ENCODE measurements around the gene VPS51. TPM values are rescaled to one million over a fixed set of nuclear protein-coding genes. Genes with fewer than 3 reads are reported as not detected.

Gene VPS51
- total RNA-seq, 2 experiments from 2014 or later = 119 to 214 TPM

DNA sequence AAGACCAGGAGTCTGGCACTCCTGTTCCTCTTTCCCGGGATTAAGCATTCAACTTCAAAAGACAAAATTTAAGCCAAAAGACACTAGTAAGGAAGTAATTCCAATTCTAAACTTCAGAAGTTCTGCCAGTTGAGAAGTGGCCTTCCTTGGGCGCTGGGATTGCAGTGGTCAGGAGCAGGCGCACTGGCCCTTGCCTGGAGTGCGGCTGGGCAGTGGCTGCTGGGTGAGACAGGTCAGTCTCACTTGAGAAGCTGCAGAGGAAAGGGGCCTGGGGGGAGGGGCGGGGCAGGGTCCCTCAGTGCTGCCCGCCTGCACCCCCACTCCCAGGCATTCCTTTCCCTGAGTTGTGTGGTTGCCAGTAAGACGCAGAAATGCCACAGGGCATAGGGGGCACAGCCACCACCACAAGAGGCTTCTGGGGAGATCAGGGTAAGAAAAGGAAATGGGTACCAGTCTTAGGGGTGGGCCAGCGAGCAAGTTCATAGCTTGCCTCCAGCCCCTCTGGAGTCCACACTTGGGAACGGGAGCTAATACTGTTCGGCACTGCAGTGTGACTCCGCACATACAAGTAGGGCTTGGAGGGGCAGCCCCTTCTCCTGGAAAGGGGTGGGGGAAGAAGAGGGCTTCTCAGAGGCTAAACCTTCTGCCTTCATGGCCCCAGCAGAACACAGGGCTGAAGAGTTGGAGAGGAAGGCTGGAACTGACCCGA, 31.6 kb downstream of the VPS51 start:
- H3K4me3 ChIP-seq (ENCODE audit: low read depth, low read length, poor library complexity, severe bottlenecking) = no peak overlapping the region
- no peaks in the 10 kb centered on the region for H4K20me1 ChIP-seq (ENCODE audit: insufficient read depth, low read length)
- peaks cover 87% of the 10 kb centered on the region for H3K36me3 ChIP-seq (ENCODE audit: insufficient read depth, low read length)
- no peaks in the 10 kb centered on the region for H3K9me3 ChIP-seq (ENCODE audit: low read length)
- H3K27ac ChIP-seq (ENCODE audit: low read depth, low read length, poor library complexity, severe bottlenecking) = peak overlapping the region; percentile 98
- BruUV-seq (replicated peaks) = TSS peak; percentile 27
- no peak overlapping the region; the same call in 1 of the 2 replicates for H3K4me2 ChIP-seq (ENCODE audit: low read length)
- H2AFZ ChIP-seq (ENCODE audit: low read length) = no peak overlapping the region
- H3K4me1 ChIP-seq (ENCODE audit: insufficient read depth, low read length, poor library complexity, severe bottlenecking) = peaks cover 63% of the 10 kb centered on the region
- no peaks in the 10 kb centered on the region for H3K9me2 ChIP-seq (ENCODE audit: insufficient read depth, low read length)
- ChIA-PET CTCF (ENCODE audit: unreplicated experiment) (no interaction called here), POLR2A (no interaction called here)
- intact Hi-C loops (cut with micrococcal nuclease; ENCODE audit: unreplicated experiment) = no loop called here
- TF ChIP-seq EZH2phosphoT487 (IDR thresholded peaks at IDR 0.05; ENCODE audit: borderline replicate concordance, low read depth, low read length) = no peak
- TF ChIP-seq, protein P1, sequence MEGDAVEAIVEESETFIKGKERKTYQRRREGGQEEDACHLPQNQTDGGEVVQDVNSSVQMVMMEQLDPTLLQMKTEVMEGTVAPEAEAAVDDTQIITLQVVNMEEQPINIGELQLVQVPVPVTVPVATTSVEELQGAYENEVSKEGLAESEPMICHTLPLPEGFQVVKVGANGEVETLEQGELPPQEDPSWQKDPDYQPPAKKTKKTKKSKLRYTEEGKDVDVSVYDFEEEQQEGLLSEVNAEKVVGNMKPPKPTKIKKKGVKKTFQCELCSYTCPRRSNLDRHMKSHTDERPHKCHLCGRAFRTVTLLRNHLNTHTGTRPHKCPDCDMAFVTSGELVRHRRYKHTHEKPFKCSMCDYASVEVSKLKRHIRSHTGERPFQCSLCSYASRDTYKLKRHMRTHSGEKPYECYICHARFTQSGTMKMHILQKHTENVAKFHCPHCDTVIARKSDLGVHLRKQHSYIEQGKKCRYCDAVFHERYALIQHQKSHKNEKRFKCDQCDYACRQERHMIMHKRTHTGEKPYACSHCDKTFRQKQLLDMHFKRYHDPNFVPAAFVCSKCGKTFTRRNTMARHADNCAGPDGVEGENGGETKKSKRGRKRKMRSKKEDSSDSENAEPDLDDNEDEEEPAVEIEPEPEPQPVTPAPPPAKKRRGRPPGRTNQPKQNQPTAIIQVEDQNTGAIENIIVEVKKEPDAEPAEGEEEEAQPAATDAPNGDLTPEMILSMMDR (conservative IDR thresholded peaks at IDR 0.05; ENCODE audit: low read length) = no peak
- no peak for DNase-seq (ENCODE audit: low spot score)
- peaks cover 57% of the 10 kb centered on the region for H3K79me2 ChIP-seq (ENCODE audit: insufficient read depth, low read depth, low read length)

DNA sequence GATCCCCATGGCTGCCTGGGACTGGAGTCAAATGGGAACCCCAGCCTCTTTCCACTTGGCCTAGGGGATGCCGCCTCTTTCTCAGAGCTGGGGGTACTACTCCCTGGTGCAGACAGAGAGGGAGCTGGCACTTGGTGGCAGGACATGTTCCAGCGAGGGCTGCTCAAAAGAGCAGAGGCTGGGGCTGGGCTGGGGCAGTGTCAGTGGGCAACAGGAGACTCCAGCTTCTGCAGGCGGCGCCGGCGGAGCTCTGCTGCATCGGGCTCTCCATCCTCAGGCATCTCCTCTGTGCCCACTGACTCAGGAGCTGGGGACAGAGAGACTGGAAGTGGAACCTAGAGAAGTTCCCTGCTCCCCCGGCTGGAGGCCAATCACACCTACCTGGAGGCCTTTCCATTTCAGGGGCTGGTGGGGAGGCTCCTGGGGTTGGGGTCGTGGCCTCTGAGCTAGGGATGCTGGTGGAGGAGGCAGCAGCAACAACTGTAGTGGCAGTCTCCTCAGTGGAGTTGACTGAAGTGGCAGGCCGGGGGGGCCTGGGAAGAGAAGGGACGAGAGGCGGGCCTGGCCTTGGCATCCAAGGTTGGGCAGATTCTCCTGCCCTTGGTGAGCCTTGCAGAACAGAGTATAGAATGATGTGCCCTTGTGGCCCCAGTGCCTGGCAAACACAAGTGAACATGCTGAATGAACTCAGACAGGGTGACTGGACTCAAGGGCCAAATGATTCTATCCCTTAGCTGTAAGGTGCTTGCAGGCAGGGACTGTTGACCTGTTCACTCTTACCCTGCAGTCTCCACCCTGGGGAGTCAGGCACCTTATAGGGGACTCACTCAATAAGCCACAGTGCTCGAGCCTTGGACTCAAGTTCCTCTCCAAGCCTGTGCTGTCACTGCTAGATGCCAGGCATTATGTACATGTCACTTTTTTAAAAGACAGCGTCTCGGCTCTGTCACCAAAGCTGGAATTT, 32.5 kb downstream of the VPS51 start:
- Histone ChIP-seq H3K27ac (ENCODE audit: low read depth, low read length, poor library complexity, severe bottlenecking) (peak overlapping the region; percentile 98), H3K4me1 (ENCODE audit: insufficient read depth, low read length, poor library complexity, severe bottlenecking) (peaks cover 56% of the 10 kb centered on the region)
- intact Hi-C loops (cut with micrococcal nuclease; ENCODE audit: unreplicated experiment) = no loop called here

More for the DNA sequence above, 32.5 kb downstream of the VPS51 start:
- ChIA-PET POLR2A (interaction anchor here (0.6 kb wide), 1 partner anchor 51 kb away, joined by 4 read pairs; no protein-coding TSS in a partner anchor), CTCF (ENCODE audit: unreplicated experiment) (no interaction called here)
- no TSS peak for BruUV-seq (replicated peaks)
- peaks cover 55% of the 10 kb centered on the region for H3K79me2 ChIP-seq (ENCODE audit: insufficient read depth, low read depth, low read length)
- H3K4me2 ChIP-seq (ENCODE audit: low read length) = peak overlapping the region; percentile 99; the same call in 1 of the 2 replicates
- H2AFZ ChIP-seq (ENCODE audit: low read length) = no peak overlapping the region
- TF ChIP-seq, protein P1 (conservative IDR thresholded peaks at IDR 0.05; ENCODE audit: low read length) = no peak
- no peak for TF ChIP-seq EZH2phosphoT487 (IDR thresholded peaks at IDR 0.05; ENCODE audit: borderline replicate concordance, low read depth, low read length)
- no peak overlapping the region for H3K4me3 ChIP-seq (ENCODE audit: low read depth, low read length, poor library complexity, severe bottlenecking)
- H3K9me2 ChIP-seq (ENCODE audit: insufficient read depth, low read length) = no peaks in the 10 kb centered on the region
- H3K36me3 ChIP-seq (ENCODE audit: insufficient read depth, low read length) = peaks cover 92% of the 10 kb centered on the region
- no peaks in the 10 kb centered on the region for H3K9me3 ChIP-seq (ENCODE audit: low read length)
- DNase-seq (ENCODE audit: low spot score) = no peak
- no peaks in the 10 kb centered on the region for H4K20me1 ChIP-seq (ENCODE audit: insufficient read depth, low read length)

All from OCI-LY7 (cell line).